GM06990 (cell line): ENCODE results near the gene LRR1.
"Not testable (repeated sequence)": the region's sequence is repeated elsewhere in the genome, so short reads cannot be mapped to it uniquely, and the experiment has no call there.

ENCODE experiments used
- DNase-seq: peaks from one replicate; pipeline ENCODE4 v3.0.0-alpha.2; 2011; ENCODE audit not compliant: insufficient read length; ENCODE audit errors: extremely low read depth
- H3K27me3 ChIP-seq: replicated peaks from 2 replicates; pipeline ENCODE4 v1.6.0; 2011; ENCODE audit warnings: low read length; ENCODE audit not compliant: control insufficient read depth, insufficient read depth
- H3K36me3 ChIP-seq: 2 replicates; pipeline ENCODE4 v1.5.1; 2011; ENCODE audit warnings: low read length; ENCODE audit not compliant: control insufficient read depth, insufficient read depth
- H3K4me3 ChIP-seq: replicated peaks from 2 replicates; pipeline ENCODE4 v1.5.1; 2011; ENCODE audit warnings: low read depth, mild to moderate bottlenecking, control low read depth, low read length
- CTCF ChIP-seq: IDR thresholded peaks from 2 replicates; pipeline ENCODE4 v1.5.1; 2011; ENCODE audit warnings: low read length, control low read depth, mild to moderate bottlenecking, inconsistent platforms; ENCODE audit not compliant: insufficient read depth, poor library complexity, severe bottlenecking

The LRR1 gene

GRCh38 chr14:49583629-49584028, 15.1 kb upstream of the LRR1 start:
- H3K4me3 ChIP-seq: peak overlapping the region; percentile 98
- peaks cover 9% of the 10 kb centered on the region for H3K36me3 ChIP-seq
- DNase-seq: no peak
- no peaks in the 10 kb centered on the region for H3K27me3 ChIP-seq
- TF ChIP-seq CTCF: no peak

GRCh38 chr14:49584058-49584457, 14.7 kb upstream of the LRR1 start:
- TF ChIP-seq CTCF: no peak
- Histone ChIP-seq H3K27me3 (no peaks in the 10 kb centered on the region), H3K4me3 (peak overlapping the region; percentile 98), H3K36me3 (peaks cover 9% of the 10 kb centered on the region)
- DNase-seq: no peak

- peak overlapping the region; percentile 98 for H3K4me3 ChIP-seq
- not testable (repeated sequence) for H3K36me3 ChIP-seq, DNase-seq
Observed at GRCh38 chr14:49584981-49585640, 13.6 kb upstream of the LRR1 start.

GRCh38 chr14:49585803-49586672, 12.7 kb upstream of the LRR1 start, which contains the start of gene RPS29:
Gene RPS29 (minus strand): TSS chr14:49586380. CDS start chr14:49586346, 34 bp downstream.
- H3K27me3 ChIP-seq: no peaks in the 10 kb centered on the region
- H3K36me3 ChIP-seq: peaks cover 9% of the 10 kb centered on the region
- no peak for TF ChIP-seq CTCF
- peak; percentile 98 for DNase-seq
- peak within 1 kb of the TSS; percentile 98 for H3K4me3 ChIP-seq

More at GRCh38 chr14:49584981-49585640, 13.6 kb upstream of the LRR1 start:
- H3K27me3 ChIP-seq: not testable (repeated sequence)

- Histone ChIP-seq H3K27me3 (no peaks in the 10 kb centered on the region), H3K36me3 (peaks cover 9% of the 10 kb centered on the region), H3K4me3 (peak overlapping the region; percentile 46)
- TF ChIP-seq CTCF: peak; percentile 72
- DNase-seq: peak; percentile 81
Observed at GRCh38 chr14:49586673-49587460, 11.9 kb upstream of the LRR1 start.
